OCI-LY3 (cell line): ENCODE data around the gene ATP6V0A4.

Experiments
- EZH2phosphoT487 ChIP-seq: fragments of 200-600 bp; shearing (Covaris generic); IDR thresholded peaks from 2 replicates; pipeline ENCODE4 v1.6.1; 2018; ENCODE audit warnings: antibody characterized with exemption, mixed run types, low read depth
- TF ChIP-seq, protein P1 (sequence below): fragments of 200-600, 300-600 bp; sonication (generic); IDR thresholded peaks from 2 replicates; pipeline ENCODE4 v1.5.1; 2014; ENCODE audit warnings: antibody characterized with exemption, low read length, low read depth

DNA sequence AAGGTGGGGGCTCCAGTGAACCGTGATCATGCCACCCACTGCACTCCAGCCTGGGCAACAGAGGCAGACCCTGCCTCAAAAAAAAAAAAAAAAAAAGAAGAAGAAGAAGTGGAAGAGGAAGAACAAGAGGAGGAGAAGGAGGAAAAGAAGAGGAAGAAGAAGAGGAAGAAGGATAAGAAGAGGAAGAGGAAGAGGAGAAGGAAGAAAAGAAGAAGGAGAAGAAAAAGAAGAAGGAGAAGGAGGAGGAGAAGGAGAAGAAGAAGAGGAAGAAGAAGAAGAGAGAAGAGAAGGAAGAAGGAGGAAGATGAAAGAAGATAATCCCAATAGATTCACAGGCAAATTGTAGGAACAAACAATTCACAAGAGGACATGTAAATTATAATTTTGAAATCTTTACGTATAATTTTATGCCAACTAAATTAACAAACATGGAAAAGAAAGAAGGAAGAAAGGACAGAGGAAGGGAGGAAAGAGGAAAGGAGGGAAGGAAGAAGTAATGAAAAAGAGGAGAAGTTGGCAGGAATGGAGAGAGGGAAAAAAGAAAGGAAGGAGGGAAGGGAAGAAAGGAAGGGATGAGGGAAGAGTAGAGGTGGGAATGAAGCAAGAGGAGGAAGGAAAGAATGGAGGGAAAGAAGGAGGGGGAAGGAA is 100.3 kb downstream of the ATP6V0A4 start:
- TF ChIP-seq, protein P1, sequence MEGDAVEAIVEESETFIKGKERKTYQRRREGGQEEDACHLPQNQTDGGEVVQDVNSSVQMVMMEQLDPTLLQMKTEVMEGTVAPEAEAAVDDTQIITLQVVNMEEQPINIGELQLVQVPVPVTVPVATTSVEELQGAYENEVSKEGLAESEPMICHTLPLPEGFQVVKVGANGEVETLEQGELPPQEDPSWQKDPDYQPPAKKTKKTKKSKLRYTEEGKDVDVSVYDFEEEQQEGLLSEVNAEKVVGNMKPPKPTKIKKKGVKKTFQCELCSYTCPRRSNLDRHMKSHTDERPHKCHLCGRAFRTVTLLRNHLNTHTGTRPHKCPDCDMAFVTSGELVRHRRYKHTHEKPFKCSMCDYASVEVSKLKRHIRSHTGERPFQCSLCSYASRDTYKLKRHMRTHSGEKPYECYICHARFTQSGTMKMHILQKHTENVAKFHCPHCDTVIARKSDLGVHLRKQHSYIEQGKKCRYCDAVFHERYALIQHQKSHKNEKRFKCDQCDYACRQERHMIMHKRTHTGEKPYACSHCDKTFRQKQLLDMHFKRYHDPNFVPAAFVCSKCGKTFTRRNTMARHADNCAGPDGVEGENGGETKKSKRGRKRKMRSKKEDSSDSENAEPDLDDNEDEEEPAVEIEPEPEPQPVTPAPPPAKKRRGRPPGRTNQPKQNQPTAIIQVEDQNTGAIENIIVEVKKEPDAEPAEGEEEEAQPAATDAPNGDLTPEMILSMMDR, result no peak
- TF ChIP-seq EZH2phosphoT487, result no peak
